Cardiac fibroblast (primary cell): ENCODE measurements around the gene STX12.
A peak's percentile ranks its signal among the peaks of the same experiment; 100 is the strongest.

Experiments
- DNase-seq, 2 donors: peaks; one replicate each; pipeline versions ENCODE4 v3.0.0 to v3.0.0-alpha.2; 2010; ENCODE audit warnings: low read depth in 2 of 2
- H3K4me3 ChIP-seq, 2 donors: replicated peaks in 1 of 2; 1 replicate in 1 of 2; 2 replicates in 1 of 2; pipeline ENCODE4 v1.5.1; 2011; ENCODE audit warnings: low read depth in 2 of 2, low read length in 2 of 2, mild to moderate bottlenecking in 2 of 2, moderate library complexity in 1 of 2
- TF ChIP-seq, protein P1 (sequence below): IDR thresholded peaks from one replicate; pipeline ENCODE4 v1.5.1; 2011; ENCODE audit warnings: low read depth, mild to moderate bottlenecking, low read length, inconsistent platforms

The STX12 gene

GRCh38 chr1:27830621-27831440, 57.8 kb downstream of the STX12 start, which contains the start of gene PPP1R8:
Gene PPP1R8, plus strand, starts transcription at chr1:27830782. Its CDS starts 54 bp downstream, at chr1:27830836.
- peak within 1 kb of the TSS; percentile 90 to 91 for H3K4me3 ChIP-seq
- peak; percentile 96 to 97 for DNase-seq
- TF ChIP-seq, protein P1, sequence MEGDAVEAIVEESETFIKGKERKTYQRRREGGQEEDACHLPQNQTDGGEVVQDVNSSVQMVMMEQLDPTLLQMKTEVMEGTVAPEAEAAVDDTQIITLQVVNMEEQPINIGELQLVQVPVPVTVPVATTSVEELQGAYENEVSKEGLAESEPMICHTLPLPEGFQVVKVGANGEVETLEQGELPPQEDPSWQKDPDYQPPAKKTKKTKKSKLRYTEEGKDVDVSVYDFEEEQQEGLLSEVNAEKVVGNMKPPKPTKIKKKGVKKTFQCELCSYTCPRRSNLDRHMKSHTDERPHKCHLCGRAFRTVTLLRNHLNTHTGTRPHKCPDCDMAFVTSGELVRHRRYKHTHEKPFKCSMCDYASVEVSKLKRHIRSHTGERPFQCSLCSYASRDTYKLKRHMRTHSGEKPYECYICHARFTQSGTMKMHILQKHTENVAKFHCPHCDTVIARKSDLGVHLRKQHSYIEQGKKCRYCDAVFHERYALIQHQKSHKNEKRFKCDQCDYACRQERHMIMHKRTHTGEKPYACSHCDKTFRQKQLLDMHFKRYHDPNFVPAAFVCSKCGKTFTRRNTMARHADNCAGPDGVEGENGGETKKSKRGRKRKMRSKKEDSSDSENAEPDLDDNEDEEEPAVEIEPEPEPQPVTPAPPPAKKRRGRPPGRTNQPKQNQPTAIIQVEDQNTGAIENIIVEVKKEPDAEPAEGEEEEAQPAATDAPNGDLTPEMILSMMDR, result no peak

GRCh38 chr1:27831568-27832410, 58.8 kb downstream of the STX12 start:
- peak in 1 of 2 donors; percentile 34 for DNase-seq
- peak overlapping the region; percentile 90 to 91 for H3K4me3 ChIP-seq
- TF ChIP-seq, protein P1, result no peak

DNA sequence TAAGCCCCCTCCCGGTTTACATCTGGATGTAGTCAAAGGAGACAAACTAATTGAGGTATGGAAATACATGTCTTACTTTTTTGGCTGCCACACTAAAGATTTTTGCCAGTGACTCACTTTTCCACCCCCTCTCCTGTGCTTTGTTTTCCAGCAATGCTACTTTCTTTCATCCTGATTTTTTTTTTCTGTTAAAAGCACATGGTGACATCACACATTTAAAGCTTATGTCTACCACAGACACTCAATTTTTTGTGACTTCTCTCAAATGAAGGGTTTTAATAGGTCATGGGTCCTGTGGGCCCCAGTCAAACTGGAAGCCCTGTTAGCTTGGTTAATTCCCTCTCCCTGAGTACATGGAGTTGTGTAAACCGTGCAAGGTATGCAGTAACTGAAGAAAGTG, 59.7 kb downstream of the STX12 start:
- peak; percentile 43 to 77 for DNase-seq
- TF ChIP-seq, protein P1, result no peak
- no peak overlapping the region for H3K4me3 ChIP-seq

DNA sequence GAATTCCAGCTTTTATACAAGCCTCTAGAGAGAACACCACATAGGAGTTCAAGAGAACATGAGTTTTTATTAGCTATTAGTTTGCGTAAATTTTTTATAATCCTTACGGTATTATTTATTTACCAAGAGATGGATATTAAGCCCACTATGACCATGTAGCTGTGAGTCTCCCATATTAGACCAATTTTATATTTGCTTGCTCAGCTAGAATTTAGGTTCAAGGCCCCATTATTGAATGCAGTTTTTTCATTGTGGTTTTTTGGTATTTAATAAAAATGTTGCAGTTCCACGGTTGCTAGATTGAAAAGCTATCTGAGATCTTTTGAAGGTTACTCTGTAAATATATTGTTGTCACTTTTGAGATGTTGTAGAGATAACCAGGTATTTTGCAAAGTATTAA, 60.5 kb downstream of the STX12 start:
- TF ChIP-seq, protein P1, result no peak
- no peak for DNase-seq
- no peak overlapping the region for H3K4me3 ChIP-seq

GRCh38 chr1:27835046-27835445, 62.0 kb downstream of the STX12 start:
- H3K4me3 ChIP-seq, result no peak overlapping the region
- TF ChIP-seq, protein P1, result no peak
- no peak for DNase-seq

DNA sequence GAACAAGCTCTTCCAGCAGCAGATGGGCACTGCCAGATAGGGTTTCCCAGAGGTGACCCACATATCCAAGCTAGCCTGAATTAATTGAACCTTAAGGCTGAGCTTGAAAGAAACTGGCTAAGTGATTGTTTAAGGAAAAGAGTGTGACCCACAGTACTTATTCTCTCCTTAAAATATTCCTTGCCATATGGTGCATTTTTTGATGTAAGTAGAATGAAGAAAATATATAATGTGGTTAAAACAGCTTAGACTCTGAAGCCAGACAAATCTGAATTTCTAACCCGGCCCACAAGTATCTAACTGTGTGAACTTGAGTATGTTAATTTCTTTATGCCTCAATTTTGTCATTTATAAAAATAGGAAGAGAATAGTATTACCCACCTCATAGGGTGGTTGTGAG, 62.5 kb downstream of the STX12 start:
- no peak for DNase-seq
- TF ChIP-seq, protein P1, result no peak
- no peak overlapping the region for H3K4me3 ChIP-seq
